Panc1 (cell line): ENCODE results near the gene TRPV6. TPM values are rescaled to one million over a fixed set of nuclear protein-coding genes. Genes with fewer than 3 reads are reported as not detected.

Source experiments
- ATAC-seq: fragments of 200-7000 bp; cut with Tn5 transposase; 2 replicates; pipeline ENCODE4 v1.9.1; 2020; ENCODE audit warnings: mild to moderate bottlenecking, moderate library complexity
- BruUV-seq: library from RNA; stranded (reverse); fragments of 400-500 nt; replicated peaks from 2 replicates; lab custom pipeline; 2021; lab: Mats Ljungman, UMichigan
- CTCF ChIA-PET: fragments of 300-600 bp; sonication (Branson Sonifier 250); formaldehyde crosslinking; loops from one replicate; lab custom pipeline; 2022; ENCODE audit warnings: antibody characterized with exemption; lab: Charles Lee
- POLR2A ChIA-PET: fragments of 300-600 bp; sonication (Branson Sonifier 250); formaldehyde crosslinking; loops from one replicate; lab custom pipeline; 2022; ENCODE audit warnings: antibody characterized with exemption; lab: Charles Lee
- DNase-seq: peaks from one replicate; pipeline ENCODE4 v3.0.0-alpha.2; 2010; ENCODE audit warnings: low read depth, low spot score
- H3K27ac ChIP-seq: 2 replicates; pipeline ENCODE4 v1.5.1; 2011; ENCODE audit warnings: mild to moderate bottlenecking, low read length, inconsistent platforms
- H3K27me3 ChIP-seq: fragments of 200-500 bp; sonication (Bioruptor generic); 2 replicates; pipeline ENCODE4 v1.6.0; 2014; ENCODE audit warnings: low read length, inconsistent platforms; ENCODE audit not compliant: control insufficient read depth, insufficient read depth
- H3K36me3 ChIP-seq: fragments of 200-500 bp; sonication (Bioruptor generic); 2 replicates; pipeline ENCODE4 v1.5.1; 2014; ENCODE audit warnings: inconsistent platforms, mild to moderate bottlenecking, low read length, moderate library complexity; ENCODE audit not compliant: control insufficient read depth, insufficient read depth
- H3K4me1 ChIP-seq: 2 replicates; pipeline ENCODE4 v1.5.1; 2011; ENCODE audit warnings: inconsistent platforms, mild to moderate bottlenecking, low read length, moderate library complexity; ENCODE audit not compliant: control insufficient read depth, insufficient read depth
- H3K4me3 ChIP-seq, 2 experiments: 2 replicates each; pipeline ENCODE4 v1.5.1; 2011 to 2012; ENCODE audit warnings: low read depth in 2 of 2, low read length in 2 of 2, mild to moderate bottlenecking in 2 of 2, inconsistent platforms in 1 of 2, moderate library complexity in 1 of 2
- H3K9me3 ChIP-seq: fragments of 200-500 bp; sonication (Bioruptor generic); 2 replicates; pipeline ENCODE4 v1.5.1; 2014; ENCODE audit warnings: low read depth, mild to moderate bottlenecking, inconsistent platforms, low read length, moderate library complexity; ENCODE audit not compliant: control insufficient read depth, insufficient read depth
- CTCF ChIP-seq: fragments of 450-650 bp; IDR thresholded peaks from 2 replicates; pipeline ENCODE4 v1.5.1; 2017; ENCODE audit warnings: mild to moderate bottlenecking
- POLR2AphosphoS5 ChIP-seq: IDR thresholded peaks from 2 replicates; pipeline ENCODE4 v1.6.1; 2012; ENCODE audit warnings: mild to moderate bottlenecking, low read depth, low read length, moderate library complexity
- REST ChIP-seq, 2 experiments: IDR thresholded peaks; 2 replicates each; pipeline ENCODE4 v1.6.1; 2011 to 2012; ENCODE audit warnings: low read depth in 2 of 2, control low read depth in 1 of 2, low read length in 1 of 2, mild to moderate bottlenecking in 1 of 2, moderate library complexity in 1 of 2; ENCODE audit not compliant: insufficient read depth in 1 of 2
- SIN3A ChIP-seq: IDR thresholded peaks from 2 replicates; pipeline ENCODE4 v1.6.1; 2012; ENCODE audit warnings: low read depth, mild to moderate bottlenecking, low read length, moderate library complexity, borderline replicate concordance; ENCODE audit not compliant: insufficient read depth
- TCF7L2 ChIP-seq: IDR thresholded peaks from 2 replicates; pipeline ENCODE4 v1.6.1; 2011; ENCODE audit warnings: mild to moderate bottlenecking, low read depth, low read length, inconsistent platforms
- in situ Hi-C: cut with HindIII; loops from 2 replicates; pipeline ENCODE4 v1.10.0; 2016; ENCODE audit warnings: low sequenced_read_pairs, low pct_unique_long_range_greater_than_20kb
- intact Hi-C: fragments of 100-400 bp; cut with micrococcal nuclease; formaldehyde crosslinking; loops from one replicate; pipeline ENCODE4 v1.10.0; 2022; ENCODE audit not compliant: unreplicated experiment
- total RNA-seq: library from RNA; stranded (reverse); gene quantifications from one replicate; pipeline ENCODE4 v1.2.1, GENCODE V29; 2021; ENCODE audit not compliant: unreplicated experiment

Gene TRPV6
- total RNA-seq, 1 experiment from 2014 or later = not detected

GRCh38 chr7:142901426-142902259 is 16.1 kb upstream of the TRPV6 start:
- ATAC-seq (no peak), DNase-seq (no peak)
- H3K27ac ChIP-seq = no peak overlapping the region
- H3K9me3 ChIP-seq = peaks cover 9% of the 10 kb centered on the region; the same call in 1 of the 2 replicates
- intact Hi-C loops (no loop called here), in situ Hi-C loops (no loop called here)
- no TSS peak for BruUV-seq
- no peak overlapping the region for H3K4me3 ChIP-seq
- ChIA-PET POLR2A (no interaction called here), CTCF (no interaction called here)
- H3K27me3 ChIP-seq = no peaks in the 10 kb centered on the region
- no peak for TF ChIP-seq SIN3A
- TF ChIP-seq CTCF = no peak
- TF ChIP-seq POLR2AphosphoS5 = no peak
- TF ChIP-seq REST (IDR thresholded peaks at IDR 0.05; ENCODE audit: insufficient read depth in 1 of 2, low read depth in 2 of 2, low read length in 1 of 2) = no peak
- TF ChIP-seq TCF7L2 = no peak
- H3K36me3 ChIP-seq = no peaks in the 10 kb centered on the region
- H3K4me1 ChIP-seq = no peaks in the 10 kb centered on the region

- in situ Hi-C loops (no loop called here), intact Hi-C loops (no loop called here)
- TF ChIP-seq CTCF = no peak
- no peaks in the 10 kb centered on the region for H3K36me3 ChIP-seq
- no peak overlapping the region for H3K4me3 ChIP-seq
- H3K27me3 ChIP-seq = no peaks in the 10 kb centered on the region
- ATAC-seq (no peak), DNase-seq (no peak)
- POLR2A ChIA-PET = no interaction called here
- H3K9me3 ChIP-seq = no peaks in the 10 kb centered on the region
- H3K4me1 ChIP-seq = no peaks in the 10 kb centered on the region
- no TSS peak for BruUV-seq
- no peak overlapping the region for H3K27ac ChIP-seq
- CTCF ChIA-PET = no interaction called here
Observed at GRCh38 chr7:142899661-142900060, 14.1 kb upstream of the TRPV6 start.
